ENCODE data around the gene SUFU.

Gene SUFU

DNA sequence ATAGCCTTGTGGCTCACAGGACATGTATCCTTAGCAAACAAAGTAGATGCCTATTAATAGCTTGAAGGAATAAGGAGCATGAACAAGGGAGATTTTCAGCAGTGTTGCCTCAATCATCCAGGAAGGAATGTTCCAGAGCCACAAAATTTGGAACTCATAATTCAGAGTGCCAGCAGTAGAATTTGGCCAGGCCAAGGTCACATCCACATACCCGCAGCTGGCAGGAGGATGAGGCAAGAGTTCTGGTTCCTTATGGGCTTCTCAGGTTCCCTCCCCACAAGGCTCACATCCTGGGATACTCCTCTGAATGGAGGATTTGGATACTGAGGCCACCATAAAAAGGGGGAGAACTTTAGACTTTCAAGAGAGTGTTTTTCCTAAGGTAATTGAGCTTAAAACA, 45.8 kb downstream of the SUFU start:
- H3K4me3 ChIP-seq (ENCODE audit: low read depth, low read length), result no peak overlapping the region
- DNase-seq (ENCODE audit: low read depth), result no peak
- TF ChIP-seq, protein P1, sequence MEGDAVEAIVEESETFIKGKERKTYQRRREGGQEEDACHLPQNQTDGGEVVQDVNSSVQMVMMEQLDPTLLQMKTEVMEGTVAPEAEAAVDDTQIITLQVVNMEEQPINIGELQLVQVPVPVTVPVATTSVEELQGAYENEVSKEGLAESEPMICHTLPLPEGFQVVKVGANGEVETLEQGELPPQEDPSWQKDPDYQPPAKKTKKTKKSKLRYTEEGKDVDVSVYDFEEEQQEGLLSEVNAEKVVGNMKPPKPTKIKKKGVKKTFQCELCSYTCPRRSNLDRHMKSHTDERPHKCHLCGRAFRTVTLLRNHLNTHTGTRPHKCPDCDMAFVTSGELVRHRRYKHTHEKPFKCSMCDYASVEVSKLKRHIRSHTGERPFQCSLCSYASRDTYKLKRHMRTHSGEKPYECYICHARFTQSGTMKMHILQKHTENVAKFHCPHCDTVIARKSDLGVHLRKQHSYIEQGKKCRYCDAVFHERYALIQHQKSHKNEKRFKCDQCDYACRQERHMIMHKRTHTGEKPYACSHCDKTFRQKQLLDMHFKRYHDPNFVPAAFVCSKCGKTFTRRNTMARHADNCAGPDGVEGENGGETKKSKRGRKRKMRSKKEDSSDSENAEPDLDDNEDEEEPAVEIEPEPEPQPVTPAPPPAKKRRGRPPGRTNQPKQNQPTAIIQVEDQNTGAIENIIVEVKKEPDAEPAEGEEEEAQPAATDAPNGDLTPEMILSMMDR (IDR thresholded peaks at IDR 0.05; ENCODE audit: insufficient read depth, low read depth, low read length, missing control alignments), result no peak

DNA sequence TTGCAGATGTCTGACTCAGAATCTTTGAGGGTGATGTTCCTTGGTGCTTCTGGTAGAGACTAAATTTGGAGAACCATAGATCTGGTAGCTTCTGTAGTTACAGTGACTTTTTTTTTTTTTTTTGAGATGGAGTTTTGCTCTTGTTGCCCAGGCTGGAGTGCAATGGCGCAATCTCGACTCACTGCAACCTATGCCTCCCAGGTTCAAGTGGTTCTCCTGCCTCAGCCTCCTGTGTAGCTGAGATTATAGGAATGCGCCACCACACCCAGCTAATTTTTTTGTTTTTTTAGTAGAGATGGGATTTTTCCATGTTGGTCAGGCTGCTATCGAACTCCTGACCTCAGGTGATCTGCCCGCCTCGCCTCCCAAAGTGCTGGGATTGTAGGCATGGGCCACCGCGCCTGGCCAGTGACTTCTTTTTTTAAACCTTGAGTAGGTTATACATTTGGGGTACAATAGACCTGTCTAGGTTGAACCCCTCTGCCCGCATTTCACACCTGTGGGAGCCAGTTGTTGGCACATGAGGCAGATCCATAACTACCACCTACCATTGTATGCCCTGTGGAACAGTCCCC, 47.0 kb downstream of the SUFU start:
- TF ChIP-seq, protein P1 (IDR thresholded peaks at IDR 0.05; ENCODE audit: insufficient read depth, low read depth, low read length, missing control alignments), result no peak
- no peak overlapping the region for H3K4me3 ChIP-seq (ENCODE audit: low read depth, low read length)
- DNase-seq (ENCODE audit: low read depth), result no peak

DNA sequence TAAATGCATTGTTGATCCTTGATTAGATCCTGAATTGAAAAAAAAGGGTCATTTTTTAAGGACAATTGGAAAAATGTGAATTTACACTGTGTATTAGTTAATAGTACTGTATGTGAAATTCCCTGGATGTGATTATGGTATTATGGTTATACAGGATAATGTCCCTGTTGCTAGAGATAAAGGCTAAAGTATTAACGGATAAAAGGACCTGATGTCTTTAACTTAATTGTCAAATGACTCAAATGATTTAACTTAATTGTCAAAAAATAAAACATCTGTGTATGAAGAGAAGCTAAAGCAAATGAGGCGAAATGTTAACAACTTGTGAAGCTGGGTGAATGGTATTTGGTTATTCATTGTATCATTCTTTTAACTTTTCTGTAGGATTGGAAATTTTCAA, 48.8 kb downstream of the SUFU start:
- no peak overlapping the region for H3K4me3 ChIP-seq (ENCODE audit: low read depth, low read length)
- TF ChIP-seq, protein P1 (IDR thresholded peaks at IDR 0.05; ENCODE audit: insufficient read depth, low read depth, low read length, missing control alignments), result no peak
- no peak for DNase-seq (ENCODE audit: low read depth)

DNA sequence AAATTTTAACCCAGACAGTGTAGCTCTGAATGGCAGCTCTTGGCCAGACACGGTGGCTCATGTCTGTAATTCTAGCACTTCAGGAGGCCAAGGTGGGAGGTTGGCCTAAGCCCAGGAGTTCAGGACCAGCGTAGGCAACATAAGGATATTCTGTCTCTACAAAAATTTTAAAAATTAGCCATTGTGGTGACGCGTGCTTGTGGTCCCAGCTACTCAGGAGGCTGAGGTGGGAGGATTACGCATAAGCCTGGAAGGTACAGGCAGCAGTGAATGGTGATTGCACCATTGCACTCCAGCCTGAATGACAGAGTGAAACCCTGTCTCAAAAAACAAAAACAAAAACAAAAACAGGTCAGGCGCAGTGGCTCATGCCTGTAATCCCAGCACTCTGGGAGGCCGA, 50.0 kb downstream of the SUFU start:
- no peak for DNase-seq (ENCODE audit: low read depth)
- TF ChIP-seq, protein P1 (IDR thresholded peaks at IDR 0.05; ENCODE audit: insufficient read depth, low read depth, low read length, missing control alignments), result no peak
- no peak overlapping the region for H3K4me3 ChIP-seq (ENCODE audit: low read depth, low read length)

DNA sequence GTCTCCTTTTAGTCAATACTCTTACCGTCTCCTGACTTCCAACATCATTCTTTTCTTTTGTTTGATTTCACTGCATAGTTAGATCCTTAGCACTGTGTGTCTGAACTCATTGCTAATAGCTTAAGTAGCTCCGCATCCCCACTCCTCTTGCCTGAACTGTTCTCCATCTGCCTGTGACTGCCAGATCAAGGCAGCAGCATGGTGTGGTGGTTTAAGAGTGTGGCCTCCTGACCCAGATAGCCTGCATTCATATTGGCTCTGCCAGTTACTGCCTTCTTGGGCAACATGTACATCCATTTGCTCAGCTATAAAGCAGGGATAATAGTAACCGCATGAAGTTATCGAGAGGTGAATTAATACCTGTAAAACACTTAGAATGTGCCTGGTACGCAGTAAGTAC, 50.8 kb downstream of the SUFU start:
- TF ChIP-seq, protein P1 (IDR thresholded peaks at IDR 0.05; ENCODE audit: insufficient read depth, low read depth, low read length, missing control alignments), result no peak
- no peak for DNase-seq (ENCODE audit: low read depth)
- H3K4me3 ChIP-seq (ENCODE audit: low read depth, low read length), result no peak overlapping the region

DNA sequence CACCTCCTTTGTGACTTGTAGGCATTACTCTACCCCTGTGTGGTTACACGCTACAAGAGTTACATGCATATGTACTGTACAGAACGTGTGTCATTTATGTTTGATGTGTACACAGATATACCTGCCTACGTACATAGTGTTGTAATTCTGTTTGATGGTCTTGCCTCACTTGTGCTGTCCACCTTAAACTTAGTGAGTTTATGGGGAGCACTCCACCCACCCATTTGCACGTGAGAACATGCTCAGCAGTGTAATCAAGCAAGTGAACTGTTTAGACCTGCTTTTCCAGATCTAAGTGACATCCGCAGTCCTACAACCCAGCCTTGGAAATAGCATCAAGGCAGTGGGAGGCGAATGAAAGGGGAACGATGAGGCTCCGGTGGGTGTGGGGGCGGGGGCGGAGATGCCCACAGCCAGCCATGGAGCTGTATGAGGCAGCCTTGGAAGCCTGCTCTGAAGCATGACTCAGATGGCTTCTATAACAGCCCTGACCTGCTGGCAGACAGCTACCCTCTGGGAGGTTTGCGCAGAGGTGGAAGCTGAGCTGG, 52.1 kb downstream of the SUFU start:
- DNase-seq (ENCODE audit: low read depth), result no peak
- TF ChIP-seq, protein P1 (IDR thresholded peaks at IDR 0.05; ENCODE audit: insufficient read depth, low read depth, low read length, missing control alignments), result no peak
- no peak overlapping the region for H3K4me3 ChIP-seq (ENCODE audit: low read depth, low read length)

DNA sequence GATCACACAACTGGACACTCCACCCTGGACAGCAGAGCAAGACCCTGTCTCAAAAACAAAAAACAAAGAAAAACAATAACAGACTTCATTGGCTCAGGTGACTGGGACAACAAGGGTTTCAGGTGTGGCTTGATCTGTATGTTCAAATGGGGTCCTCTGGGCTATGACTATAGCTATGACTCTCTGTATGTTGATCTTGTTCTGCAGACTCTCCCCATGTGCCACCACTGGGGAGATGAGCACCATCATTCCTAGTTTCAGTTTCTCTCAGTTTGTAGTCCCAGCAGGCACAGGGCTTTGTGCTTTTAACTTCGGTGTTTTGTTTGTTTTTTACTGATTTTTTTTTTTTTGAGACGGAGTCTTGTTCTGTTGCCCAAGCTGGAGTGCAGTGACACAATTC, 53.8 kb downstream of the SUFU start:
- TF ChIP-seq, protein P1 (IDR thresholded peaks at IDR 0.05; ENCODE audit: insufficient read depth, low read depth, low read length, missing control alignments), result no peak
- DNase-seq (ENCODE audit: low read depth), result no peak
- H3K4me3 ChIP-seq (ENCODE audit: low read depth, low read length), result no peak overlapping the region
